Stimulated activated CD8-positive, alpha-beta memory T cell treated with anti-CD3 and anti-CD28 coated beads, Interleukin-2, amount 100 ng/mL, for 1 hour (primary cell): ENCODE data around the gene DAZAP1.
A peak's percentile ranks its signal among the peaks of the same experiment; 100 is the strongest.

Experiments used
- DNase-seq, 2 donors: peaks; one replicate each; pipeline ENCODE4 v3.0.0-alpha.2; 2020; ENCODE audit warnings: low read depth in 2 of 2

DAZAP1 gene

DNA sequence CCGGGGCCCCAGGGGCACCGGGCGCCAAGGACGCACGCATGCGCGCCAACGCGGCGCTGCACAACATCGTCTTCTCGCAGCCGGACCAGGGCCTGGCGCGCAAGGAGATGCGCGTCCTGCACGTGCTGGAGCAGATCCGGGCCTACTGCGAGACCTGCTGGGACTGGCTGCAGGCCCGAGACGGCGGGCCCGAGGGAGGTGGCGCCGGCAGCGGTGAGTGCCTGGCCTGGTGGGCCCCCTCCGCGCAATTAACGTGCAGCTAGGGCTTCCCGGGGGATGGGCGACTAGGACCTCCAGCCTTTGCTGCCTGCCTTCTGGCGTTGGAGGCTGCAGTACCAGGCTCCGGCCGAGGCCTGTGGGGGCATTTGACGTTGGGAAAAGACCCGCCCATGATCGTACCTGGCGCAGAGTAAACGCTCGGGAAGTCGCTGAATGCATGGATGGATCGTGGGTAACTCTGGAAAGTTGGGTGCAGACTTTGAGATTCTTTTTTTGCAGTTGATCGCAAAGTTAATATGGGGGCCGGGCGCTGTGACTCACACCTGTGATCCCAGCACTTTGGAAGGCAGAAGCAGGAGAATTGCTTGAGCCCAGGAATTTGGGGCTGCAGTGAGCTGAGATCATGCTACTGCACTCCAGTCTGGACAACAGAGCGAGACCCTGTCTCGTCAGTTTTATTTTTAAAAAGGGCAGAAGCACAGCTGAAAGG is 49.8 kb downstream of the DAZAP1 start:
- no peak for DNase-seq

DNA sequence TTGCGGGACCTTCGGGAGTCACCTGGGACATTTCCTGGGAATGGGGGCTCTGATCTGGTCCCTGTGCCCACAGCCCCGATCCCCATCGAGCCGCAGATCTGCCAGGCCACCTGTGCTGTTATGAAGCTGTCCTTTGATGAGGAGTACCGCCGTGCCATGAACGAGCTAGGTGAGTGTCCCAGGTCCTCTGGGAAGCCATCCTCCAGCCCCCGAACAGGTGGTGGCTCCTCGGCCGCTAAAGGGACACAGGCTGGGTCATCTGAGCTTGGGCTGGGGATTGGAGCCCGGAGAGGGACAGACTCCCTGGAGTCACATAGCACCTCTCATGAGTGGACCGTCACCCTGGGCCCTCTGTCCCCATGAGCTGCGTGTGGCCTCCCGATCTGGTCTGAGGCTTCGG is 50.5 kb downstream of the DAZAP1 start:
- no peak for DNase-seq

DNA sequence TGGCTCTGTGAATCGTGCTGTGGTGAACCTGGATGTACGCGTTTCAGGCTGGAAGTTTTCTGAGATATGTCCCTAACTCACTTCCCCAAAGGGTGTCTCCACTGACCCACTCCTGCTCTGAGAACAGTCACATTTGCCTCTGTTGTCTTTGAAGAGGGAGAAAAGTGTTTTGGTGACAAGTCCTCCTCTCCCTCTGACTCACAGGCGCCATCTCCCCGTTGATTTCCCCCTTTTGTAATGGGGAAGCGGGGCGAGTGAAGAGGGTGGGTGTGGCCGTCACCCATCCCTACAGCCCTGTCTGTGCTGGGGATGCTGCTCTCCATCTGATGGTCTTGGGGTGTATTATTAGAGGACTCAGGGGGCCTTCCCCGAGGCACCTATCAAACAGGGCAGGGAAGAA is 52.1 kb downstream of the DAZAP1 start:
- DNase-seq, result no peak

DNA sequence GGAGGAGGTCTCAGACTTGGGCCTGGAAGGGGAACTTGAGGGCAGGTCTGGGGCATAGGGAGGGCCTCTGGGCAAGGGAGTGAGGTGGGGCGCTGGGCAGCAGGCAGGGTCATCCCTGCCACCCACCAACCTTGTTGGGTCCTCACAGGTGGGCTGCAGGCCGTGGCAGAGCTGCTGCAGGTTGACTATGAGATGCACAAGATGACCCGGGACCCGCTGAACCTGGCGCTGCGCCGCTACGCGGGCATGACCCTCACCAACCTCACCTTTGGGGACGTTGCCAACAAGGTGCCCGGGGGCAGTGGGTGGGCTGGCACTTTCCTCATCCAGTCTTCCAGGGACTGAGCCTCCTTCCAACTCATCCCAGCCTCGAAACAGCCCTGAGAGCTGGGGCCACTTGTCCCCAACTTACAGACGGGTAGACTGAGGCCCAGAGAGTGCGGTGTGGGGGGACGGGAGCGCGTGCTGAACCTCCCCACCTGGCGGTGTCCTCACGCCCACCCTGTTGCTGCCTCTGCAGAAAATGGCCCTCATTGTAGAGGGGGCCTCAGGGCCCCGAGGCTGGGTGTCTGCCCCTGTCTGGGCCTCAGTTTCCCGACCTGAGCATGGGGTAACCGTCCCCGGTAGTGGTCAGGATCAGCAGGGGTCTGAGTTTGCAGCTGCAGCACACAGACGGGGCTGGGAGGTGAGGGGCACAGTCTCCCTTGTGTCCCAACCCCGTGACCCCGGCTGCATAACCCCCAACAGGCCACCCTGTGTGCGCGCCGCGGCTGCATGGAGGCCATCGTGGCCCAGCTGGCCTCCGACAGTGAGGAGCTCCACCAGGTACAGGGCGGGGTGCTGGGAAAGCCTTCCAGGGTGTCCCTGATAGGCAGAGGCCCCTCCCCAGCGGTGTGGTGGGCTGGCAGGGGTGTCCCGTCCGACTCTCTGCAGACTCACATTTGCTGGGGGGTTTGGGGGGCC is 52.9 kb downstream of the DAZAP1 start:
- DNase-seq, result no peak

DNA sequence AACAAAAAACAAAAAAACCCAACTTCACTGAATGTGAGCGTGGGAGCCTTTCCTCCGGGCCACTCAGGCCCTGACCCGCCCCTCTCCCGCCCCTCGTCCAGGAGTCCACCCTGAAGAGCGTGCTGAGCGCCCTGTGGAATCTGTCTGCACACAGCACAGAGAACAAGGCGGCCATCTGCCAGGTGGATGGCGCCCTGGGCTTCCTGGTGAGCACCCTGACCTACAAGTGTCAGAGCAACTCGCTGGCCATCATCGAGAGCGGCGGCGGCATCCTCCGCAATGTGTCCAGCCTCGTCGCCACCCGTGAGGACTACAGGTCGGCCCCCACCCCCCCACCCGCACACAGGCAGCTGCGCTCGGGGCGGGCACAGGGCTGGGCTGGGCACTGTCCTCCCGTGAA is 54.5 kb downstream of the DAZAP1 start:
- no peak for DNase-seq

DNA sequence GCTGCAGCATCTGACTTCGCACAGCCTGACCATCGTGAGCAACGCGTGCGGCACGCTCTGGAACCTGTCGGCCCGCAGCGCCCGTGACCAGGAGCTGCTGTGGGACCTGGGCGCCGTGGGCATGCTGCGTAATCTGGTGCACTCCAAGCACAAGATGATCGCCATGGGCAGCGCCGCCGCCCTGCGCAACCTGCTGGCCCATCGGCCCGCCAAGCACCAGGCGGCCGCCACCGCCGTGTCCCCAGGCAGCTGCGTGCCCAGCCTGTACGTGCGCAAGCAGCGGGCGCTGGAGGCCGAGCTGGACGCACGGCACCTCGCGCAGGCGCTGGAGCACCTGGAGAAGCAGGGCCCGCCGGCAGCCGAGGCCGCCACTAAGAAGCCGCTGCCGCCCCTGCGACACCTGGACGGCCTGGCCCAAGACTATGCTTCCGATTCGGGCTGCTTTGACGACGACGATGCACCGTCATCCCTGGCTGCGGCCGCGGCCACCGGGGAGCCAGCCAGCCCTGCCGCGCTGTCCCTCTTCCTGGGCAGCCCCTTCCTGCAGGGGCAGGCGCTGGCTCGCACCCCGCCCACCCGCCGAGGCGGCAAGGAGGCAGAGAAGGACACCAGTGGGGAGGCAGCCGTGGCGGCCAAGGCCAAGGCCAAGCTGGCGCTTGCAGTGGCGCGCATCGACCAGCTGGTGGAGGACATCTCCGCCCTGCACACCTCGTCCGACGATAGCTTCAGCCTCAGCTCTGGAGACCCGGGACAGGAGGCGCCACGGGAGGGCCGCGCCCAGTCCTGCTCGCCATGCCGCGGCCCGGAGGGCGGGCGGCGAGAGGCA is 58.0 kb downstream of the DAZAP1 start:
- DNase-seq, result no peak

DNA sequence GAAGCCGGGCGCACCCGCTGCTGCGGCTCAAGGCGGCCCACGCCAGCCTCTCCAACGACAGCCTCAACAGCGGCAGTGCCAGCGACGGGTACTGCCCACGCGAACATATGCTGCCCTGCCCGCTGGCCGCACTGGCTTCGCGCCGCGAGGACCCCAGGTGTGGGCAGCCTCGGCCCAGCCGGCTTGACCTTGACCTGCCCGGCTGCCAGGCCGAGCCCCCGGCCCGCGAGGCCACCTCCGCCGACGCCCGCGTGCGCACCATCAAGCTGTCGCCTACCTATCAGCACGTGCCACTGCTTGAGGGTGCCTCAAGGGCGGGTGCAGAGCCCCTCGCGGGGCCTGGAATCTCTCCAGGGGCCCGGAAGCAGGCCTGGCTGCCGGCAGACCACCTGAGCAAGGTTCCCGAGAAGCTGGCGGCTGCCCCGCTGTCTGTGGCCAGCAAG is 58.7 kb downstream of the DAZAP1 start:
- DNase-seq, result no peak

DNA sequence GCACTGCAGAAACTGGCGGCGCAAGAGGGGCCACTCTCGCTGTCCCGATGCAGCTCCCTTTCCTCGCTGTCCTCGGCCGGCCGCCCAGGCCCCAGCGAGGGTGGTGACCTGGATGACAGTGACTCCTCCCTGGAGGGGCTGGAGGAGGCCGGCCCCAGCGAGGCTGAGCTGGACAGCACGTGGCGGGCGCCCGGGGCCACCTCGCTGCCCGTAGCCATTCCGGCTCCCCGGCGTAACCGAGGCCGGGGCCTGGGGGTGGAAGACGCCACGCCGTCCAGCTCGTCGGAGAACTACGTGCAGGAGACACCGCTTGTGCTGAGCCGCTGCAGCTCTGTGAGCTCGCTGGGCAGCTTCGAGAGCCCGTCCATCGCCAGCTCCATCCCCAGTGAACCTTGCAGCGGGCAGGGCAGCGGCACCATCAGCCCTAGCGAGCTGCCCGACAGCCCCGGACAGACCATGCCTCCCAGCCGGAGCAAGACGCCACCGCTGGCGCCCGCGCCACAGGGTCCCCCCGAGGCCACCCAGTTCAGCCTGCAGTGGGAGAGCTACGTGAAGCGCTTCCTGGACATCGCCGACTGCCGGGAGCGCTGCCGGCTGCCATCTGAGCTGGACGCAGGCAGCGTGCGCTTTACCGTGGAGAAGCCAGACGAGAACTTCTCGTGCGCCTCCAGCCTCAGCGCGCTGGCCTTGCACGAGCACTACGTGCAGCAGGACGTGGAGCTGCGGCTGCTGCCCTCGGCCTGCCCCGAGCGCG is 59.3 kb downstream of the DAZAP1 start:
- DNase-seq, result no peak

DNA sequence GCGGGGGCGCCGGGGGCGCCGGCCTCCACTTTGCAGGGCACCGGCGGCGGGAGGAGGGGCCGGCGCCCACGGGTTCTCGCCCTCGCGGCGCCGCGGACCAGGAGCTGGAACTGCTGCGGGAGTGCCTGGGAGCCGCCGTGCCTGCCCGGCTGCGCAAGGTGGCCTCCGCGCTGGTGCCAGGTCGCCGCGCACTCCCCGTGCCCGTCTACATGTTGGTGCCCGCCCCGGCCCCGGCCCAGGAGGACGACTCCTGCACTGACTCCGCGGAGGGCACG is 59.8 kb downstream of the DAZAP1 start:
- no peak for DNase-seq

DNA sequence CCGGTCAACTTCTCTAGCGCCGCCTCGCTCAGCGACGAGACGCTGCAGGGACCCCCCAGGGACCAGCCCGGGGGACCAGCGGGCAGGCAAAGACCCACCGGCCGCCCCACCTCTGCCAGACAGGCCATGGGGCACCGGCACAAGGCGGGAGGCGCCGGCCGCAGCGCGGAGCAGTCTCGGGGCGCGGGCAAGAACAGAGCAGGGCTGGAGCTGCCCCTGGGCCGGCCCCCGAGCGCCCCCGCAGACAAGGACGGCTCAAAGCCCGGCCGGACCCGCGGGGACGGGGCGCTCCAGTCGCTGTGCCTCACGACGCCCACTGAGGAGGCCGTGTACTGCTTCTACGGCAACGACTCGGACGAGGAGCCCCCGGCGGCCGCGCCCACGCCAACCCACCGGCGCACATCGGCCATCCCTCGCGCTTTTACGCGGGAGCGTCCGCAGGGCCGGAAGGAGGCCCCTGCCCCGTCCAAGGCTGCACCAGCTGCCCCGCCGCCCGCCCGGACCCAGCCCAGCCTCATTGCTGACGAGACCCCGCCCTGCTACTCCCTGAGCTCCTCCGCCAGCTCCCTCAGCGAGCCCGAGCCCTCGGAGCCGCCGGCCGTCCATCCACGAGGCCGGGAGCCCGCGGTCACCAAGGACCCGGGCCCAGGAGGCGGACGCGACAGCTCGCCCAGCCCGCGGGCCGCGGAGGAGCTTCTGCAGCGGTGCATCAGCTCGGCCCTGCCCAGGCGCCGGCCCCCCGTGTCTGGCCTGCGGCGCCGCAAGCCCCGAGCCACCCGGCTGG is 60.3 kb downstream of the DAZAP1 start:
- DNase-seq, result no peak

DNA sequence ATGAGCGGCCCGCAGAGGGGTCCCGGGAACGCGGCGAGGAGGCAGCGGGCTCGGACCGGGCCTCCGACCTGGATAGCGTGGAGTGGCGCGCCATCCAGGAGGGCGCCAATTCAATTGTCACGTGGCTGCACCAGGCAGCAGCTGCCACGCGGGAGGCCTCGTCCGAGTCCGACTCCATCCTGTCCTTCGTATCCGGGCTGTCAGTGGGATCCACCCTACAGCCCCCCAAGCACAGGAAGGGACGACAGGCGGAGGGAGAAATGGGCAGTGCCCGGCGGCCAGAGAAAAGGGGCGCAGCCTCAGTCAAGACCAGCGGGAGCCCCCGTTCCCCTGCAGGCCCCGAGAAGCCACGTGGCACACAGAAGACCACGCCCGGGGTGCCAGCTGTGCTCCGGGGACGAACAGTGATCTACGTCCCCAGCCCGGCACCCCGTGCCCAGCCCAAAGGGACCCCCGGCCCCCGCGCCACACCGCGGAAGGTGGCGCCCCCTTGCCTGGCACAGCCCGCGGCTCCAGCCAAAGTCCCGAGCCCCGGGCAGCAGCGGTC is 61.0 kb downstream of the DAZAP1 start:
- DNase-seq, result no peak

DNA sequence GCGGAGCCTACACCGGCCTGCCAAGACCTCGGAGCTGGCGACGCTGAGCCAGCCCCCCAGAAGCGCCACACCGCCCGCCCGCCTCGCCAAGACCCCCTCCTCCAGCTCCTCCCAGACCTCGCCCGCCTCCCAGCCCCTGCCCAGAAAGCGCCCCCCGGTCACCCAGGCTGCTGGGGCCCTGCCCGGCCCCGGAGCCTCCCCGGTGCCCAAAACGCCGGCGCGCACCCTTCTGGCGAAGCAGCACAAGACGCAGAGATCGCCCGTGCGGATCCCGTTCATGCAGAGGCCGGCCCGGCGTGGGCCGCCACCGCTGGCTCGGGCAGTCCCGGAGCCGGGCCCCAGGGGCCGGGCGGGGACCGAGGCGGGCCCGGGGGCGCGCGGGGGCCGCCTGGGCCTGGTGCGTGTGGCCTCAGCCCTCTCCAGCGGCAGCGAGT is 61.5 kb downstream of the DAZAP1 start:
- no peak for DNase-seq

DNA sequence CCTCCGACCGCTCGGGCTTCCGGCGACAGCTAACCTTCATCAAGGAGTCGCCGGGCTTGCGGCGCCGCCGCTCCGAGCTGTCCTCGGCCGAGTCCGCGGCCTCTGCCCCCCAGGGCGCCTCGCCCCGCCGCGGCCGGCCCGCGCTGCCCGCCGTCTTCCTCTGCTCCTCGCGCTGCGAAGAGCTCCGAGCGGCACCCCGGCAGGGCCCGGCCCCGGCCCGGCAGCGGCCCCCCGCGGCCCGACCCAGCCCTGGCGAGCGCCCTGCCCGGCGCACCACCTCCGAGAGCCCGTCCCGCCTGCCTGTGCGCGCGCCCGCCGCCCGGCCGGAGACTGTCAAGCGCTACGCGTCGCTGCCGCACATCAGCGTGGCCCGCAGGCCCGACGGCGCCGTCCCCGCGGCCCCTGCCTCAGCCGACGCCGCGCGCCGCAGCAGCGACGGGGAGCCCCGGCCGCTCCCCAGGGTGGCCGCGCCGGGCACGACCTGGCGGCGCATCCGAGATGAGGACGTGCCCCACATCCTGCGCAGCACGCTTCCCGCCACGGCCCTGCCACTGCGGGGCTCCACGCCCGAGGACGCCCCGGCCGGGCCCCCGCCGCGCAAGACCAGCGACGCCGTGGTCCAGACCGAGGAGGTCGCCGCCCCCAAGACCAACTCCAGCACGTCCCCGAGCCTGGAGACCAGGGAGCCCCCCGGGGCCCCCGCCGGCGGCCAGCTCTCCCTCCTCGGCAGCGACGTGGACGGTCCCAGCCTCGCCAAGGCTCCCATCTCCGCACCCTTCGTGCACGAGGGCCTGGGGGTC is 62.1 kb downstream of the DAZAP1 start:
- no peak for DNase-seq

DNA sequence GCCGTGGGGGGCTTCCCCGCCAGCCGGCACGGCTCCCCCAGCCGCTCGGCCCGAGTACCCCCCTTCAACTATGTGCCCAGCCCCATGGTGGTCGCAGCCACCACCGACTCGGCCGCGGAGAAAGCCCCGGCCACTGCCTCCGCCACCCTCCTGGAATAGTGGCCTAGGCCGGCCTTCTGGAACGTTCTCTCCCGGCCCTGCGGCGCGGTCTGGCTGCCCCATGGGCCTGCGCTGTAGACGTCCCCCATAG is 62.6 kb downstream of the DAZAP1 start:
- DNase-seq, result no peak

DNA sequence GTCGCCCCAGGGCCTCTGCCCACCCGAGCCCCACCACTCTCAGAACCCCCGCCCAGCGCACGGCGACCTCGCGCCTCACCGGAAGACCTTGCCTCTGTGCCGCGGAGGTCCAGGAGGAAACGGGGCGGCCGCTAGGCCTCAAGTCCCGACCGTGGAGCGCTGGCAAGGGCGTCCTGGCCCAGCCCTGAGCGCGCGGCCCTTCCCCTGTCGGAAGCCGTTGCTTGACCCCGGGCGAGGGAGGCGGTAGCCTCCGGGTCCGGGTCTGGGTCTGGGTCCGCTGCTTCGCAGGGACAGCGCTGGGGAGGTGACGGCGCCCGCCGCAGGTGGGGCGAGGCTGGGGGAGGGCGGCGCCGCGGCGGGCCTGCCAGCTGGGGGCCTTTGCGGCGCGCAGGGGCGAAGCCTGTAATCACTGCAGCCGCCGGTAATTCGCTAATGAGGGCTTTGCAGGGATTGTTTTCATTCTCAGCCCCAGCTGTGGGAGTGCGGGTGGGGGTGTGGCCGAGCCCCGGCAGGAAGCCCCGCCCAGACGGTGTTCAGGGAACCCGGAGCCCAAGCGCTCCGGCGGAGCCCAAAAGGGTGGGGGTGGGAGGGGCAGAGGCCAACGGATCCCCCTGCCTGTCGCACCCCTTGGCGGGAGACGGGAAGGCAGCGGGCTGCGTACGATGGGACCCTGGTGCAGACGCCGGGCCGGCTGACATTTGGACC is 63.1 kb downstream of the DAZAP1 start:
- DNase-seq, result peak; percentile 27 to 51

DNA sequence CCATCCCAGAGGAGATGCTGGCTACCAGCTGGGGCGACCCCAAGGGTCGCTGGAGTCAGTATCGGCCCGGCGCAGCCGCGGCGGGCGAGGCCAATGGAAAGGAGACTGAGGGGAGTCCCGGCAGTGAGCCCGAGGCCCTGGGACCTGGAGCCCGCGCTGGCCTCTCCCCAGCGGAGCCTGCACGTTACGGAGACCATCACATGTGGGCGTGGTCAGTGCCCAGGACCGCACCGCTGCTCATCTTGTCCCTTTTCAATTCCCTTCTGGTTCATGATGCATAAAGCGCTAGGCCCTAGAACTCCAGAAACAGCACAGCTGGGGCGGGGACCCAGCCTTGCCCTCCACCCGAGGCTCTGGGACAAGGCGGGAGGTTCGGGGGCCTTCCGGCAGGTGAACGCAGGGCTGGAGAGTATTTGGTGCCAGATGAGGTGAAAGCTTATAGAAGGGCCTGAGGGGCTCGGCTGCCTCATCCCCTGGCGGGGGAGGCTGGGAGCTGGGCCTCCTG is 63.7 kb downstream of the DAZAP1 start:
- DNase-seq, result no peak

DNA sequence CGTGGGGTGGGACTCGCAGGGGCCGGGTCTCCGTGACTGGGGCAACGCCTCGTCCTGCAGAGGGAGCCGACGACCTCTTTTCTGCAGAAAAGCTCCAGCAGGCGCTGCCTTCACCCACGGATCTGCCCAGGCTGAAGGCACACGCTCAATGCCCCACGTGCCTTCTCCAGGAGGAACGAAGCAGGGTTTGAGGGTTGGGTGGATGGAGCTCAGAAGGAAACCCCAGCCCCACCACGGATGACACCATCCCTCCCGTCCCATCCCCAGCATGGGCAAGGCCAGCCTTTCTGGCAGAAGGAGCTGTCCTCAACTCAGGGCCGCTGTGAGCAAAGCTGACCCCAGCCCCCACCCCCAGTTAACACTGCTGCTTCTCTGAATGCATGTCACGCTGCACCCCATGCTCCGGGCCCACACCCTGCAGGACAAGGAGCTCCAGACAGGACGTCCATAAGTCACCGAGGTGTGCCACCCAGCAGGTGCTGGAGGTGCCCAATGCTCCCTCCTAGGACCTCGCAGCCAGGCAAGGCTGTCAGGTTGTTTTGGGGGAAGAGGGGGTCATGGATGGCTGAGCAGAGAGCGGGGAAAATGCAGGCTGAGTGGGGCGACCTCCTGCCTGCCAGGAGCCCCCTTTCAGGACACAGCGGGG is 64.3 kb downstream of the DAZAP1 start:
- no peak for DNase-seq

DNA sequence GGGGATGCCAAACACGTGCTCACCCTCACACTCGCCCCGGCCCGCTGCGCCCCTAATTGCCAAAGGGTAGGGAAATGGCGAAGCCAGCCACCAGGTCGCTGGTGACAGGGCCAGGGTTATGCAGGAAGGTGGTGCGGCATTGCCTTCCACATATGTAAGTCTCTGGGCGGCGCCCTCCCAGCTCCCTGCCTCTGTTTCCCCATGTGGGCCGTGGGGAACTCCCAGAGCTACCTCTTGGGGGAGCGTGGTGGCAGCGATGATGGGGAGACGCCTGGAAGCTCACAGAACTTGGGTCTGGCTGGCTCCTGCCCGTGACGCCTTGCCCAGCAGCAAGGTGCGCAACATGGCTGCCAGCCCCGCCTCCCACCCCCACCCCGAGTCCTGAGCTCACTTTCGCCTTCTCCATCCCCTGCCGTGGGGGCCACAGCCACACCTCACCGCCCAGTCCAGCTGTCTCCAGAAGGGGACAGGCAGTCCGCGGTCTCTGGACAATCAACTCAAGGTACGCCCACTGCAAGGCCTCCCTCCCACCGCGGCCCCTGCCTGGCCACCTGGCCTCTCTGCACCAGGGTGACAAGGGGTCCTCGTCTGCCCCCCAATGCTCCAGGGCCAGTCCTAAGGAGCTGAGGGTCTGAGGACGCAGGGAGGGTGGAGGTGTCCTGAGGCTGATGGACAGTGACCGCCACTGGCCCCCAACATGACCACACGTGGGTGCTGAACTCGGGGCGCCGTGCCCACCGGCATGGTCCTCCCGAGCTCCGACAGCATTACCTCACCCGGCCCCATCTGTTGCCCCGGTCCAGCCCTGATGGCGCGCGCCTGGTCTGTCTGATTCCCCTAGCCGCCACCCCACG is 65.1 kb downstream of the DAZAP1 start:
- no peak for DNase-seq
